Fibroblast of pulmonary artery (primary cell): ENCODE measurements around the gene MYO5B.

Source experiments
- DNase-seq: peaks from one replicate; pipeline ENCODE4 v3.0.0-alpha.2; 2010; ENCODE audit warnings: low read depth
- H3K4me3 ChIP-seq: replicated peaks from 2 replicates; pipeline ENCODE4 v1.5.1; 2011; ENCODE audit warnings: low read depth, mild to moderate bottlenecking, control low read depth, low read length, moderate library complexity
- CTCF ChIP-seq: IDR thresholded peaks from 2 replicates; pipeline ENCODE4 v1.5.1; 2011; ENCODE audit warnings: mild to moderate bottlenecking, control low read depth, low read length, inconsistent platforms; ENCODE audit errors: missing control alignments

MYO5B gene

GRCh38 chr18:50179465-50179864 lies 15.5 kb downstream of the MYO5B start:
- no peak for DNase-seq
- no peak for TF ChIP-seq CTCF
- H3K4me3 ChIP-seq: no peak overlapping the region

GRCh38 chr18:50177294-50177992 lies 17.5 kb downstream of the MYO5B start:
- no peak overlapping the region for H3K4me3 ChIP-seq
- TF ChIP-seq CTCF: no peak
- no peak for DNase-seq

GRCh38 chr18:50172367-50172766 lies 22.6 kb downstream of the MYO5B start:
- DNase-seq: no peak
- no peak for TF ChIP-seq CTCF
- no peak overlapping the region for H3K4me3 ChIP-seq

GRCh38 chr18:50171406-50171805 lies 23.5 kb downstream of the MYO5B start:
- no peak overlapping the region for H3K4me3 ChIP-seq
- TF ChIP-seq CTCF: no peak
- no peak for DNase-seq

- TF ChIP-seq CTCF: no peak
- no peak for DNase-seq
- H3K4me3 ChIP-seq: no peak overlapping the region
Observed at GRCh38 chr18:50170004-50170403, 24.9 kb downstream of the MYO5B start.

- DNase-seq: no peak
- no peak overlapping the region for H3K4me3 ChIP-seq
- TF ChIP-seq CTCF: no peak
Observed at GRCh38 chr18:50169149-50169548, 25.8 kb downstream of the MYO5B start.

GRCh38 chr18:50167966-50168365 lies 27.0 kb downstream of the MYO5B start:
- no peak for TF ChIP-seq CTCF
- no peak for DNase-seq
- no peak overlapping the region for H3K4me3 ChIP-seq
